ENCODE results near the gene TOMM70. TPM values are rescaled to one million over a fixed set of nuclear protein-coding genes. Genes with fewer than 3 reads are reported as not detected.

TOMM70 gene
- total RNA-seq, 1 donor from 2014 or later: 44.6 TPM

GRCh38 chr3:100438623-100438974, 37.7 kb upstream of the TOMM70 start:
- no peak for TF ChIP-seq CTCF (conservative IDR thresholded peaks at IDR 0.05)
- no peak overlapping the region for H3K27ac Mint-ChIP-seq

DNA sequence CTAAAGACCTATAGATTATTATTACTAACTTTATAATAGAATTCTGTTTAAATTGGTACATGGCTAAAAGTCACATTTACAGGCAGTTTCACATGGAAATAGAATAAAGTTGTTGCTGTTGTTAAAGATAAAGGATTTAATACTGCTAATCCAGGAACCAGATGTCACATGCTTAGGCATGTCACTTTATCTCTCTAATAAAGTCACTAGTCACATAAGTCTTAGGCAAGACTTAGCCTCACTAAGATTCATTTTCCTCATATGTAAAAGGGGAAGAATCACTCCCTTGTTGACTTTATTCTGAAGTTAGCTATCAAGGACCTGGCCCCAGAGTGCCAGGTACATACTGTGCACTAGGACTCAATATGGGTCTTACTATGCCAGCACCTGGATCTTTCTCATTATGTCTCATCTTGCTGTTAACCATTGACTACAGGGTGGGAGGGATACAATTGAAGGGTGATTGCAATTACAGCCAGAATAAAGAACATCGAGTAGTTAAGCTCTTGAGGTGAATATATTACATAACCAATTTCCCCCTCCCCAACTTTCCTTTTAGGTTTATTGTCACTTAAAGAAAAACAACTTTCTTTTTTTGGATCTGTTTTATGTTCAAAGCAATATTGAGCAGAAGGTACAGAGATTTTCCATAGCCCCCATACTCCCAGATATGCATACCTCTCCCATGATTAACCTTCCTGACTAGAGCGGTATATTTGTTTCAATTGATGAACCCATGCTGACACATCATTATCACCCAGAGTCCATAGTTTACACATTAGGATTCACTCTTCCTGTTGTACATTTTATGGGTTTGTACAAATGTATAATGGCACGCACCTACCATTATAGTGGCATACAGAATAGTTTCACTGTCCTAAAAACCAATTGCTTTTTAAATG, 37.1 kb upstream of the TOMM70 start:
- no peak for TF ChIP-seq CTCF (conservative IDR thresholded peaks at IDR 0.05)
- Mint-ChIP-seq H3K27me3 (no peaks in the 10 kb centered on the region), H3K36me3 (peaks cover 22% of the 10 kb centered on the region), H3K27ac (no peak overlapping the region), H3K4me3 (no peak overlapping the region), H3K4me1 (ENCODE audit: unreplicated experiment) (no peaks in the 10 kb centered on the region), H3K9me3 (peaks cover 3% of the 10 kb centered on the region)
- no peak for DNase-seq (ENCODE audit: extremely low spot score, unreplicated experiment)

More at GRCh38 chr3:100438623-100438974, 37.7 kb upstream of the TOMM70 start:
- H3K9me3 Mint-ChIP-seq: peaks cover 3% of the 10 kb centered on the region
- no peaks in the 10 kb centered on the region for H3K4me1 Mint-ChIP-seq (ENCODE audit: unreplicated experiment)
- H3K27me3 Mint-ChIP-seq: no peaks in the 10 kb centered on the region
- H3K4me3 Mint-ChIP-seq: no peak overlapping the region
- no peak for DNase-seq (ENCODE audit: extremely low spot score, unreplicated experiment)
- peaks cover 17% of the 10 kb centered on the region for H3K36me3 Mint-ChIP-seq

- Mint-ChIP-seq H3K4me3 (no peak overlapping the region), H3K27me3 (no peaks in the 10 kb centered on the region), H3K27ac (no peak overlapping the region), H3K4me1 (ENCODE audit: unreplicated experiment) (no peaks in the 10 kb centered on the region), H3K9me3 (peaks cover 3% of the 10 kb centered on the region), H3K36me3 (peaks cover 23% of the 10 kb centered on the region)
- no peak for DNase-seq (ENCODE audit: extremely low spot score, unreplicated experiment)
- TF ChIP-seq CTCF (conservative IDR thresholded peaks at IDR 0.05): no peak
These were observed 36.1 kb upstream of the TOMM70 start for GRCh38 chr3:100436951-100437350.

DNA sequence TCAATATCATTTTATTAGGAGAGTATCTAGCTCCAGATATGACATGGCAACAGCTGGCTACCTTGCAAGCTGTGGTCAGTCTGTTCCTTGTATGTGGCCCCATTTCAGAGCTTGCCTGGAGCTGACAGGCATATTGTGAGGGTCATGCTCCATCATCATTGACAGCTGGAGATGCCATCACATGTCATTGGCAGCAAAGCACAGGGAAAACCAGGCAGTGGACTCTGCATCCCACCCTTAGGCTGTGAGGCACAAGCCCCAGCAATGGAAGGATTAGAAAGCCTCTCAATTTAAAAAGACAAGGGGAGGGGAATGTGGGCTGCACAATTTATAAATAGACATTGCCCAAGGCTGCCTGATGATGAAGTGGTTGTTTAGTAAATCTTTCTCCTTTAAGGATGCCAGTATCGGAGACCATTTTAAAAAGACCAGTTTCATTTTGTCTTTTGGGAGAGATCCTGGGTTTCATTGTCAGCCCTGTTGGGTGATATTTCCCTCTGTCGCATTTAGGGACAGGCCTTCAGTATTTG, 28.4 kb upstream of the TOMM70 start:
- Mint-ChIP-seq H3K4me1 (ENCODE audit: unreplicated experiment) (no peaks in the 10 kb centered on the region), H3K9me3 (no peaks in the 10 kb centered on the region), H3K4me3 (peak overlapping the region; percentile 5), H3K27me3 (no peaks in the 10 kb centered on the region), H3K27ac (no peak overlapping the region), H3K36me3 (peaks cover 12% of the 10 kb centered on the region)
- no peak for TF ChIP-seq CTCF (conservative IDR thresholded peaks at IDR 0.05)
- no peak for DNase-seq (ENCODE audit: extremely low spot score, unreplicated experiment)

GRCh38 chr3:100427699-100428098, 26.8 kb upstream of the TOMM70 start:
- TF ChIP-seq CTCF (conservative IDR thresholded peaks at IDR 0.05): no peak
- no peaks in the 10 kb centered on the region for H3K9me3 Mint-ChIP-seq
- H3K4me1 Mint-ChIP-seq (ENCODE audit: unreplicated experiment): no peaks in the 10 kb centered on the region
- peaks cover under 1% of the 10 kb centered on the region for H3K36me3 Mint-ChIP-seq
- no peaks in the 10 kb centered on the region for H3K27me3 Mint-ChIP-seq
- DNase-seq (ENCODE audit: extremely low spot score, unreplicated experiment): no peak
- H3K4me3 Mint-ChIP-seq: no peak overlapping the region
- H3K27ac Mint-ChIP-seq: no peak overlapping the region

Measured in type B pancreatic cell (in vitro differentiated cells).